Progenitor cell of endocrine pancreas (in vitro differentiated cells): ENCODE measurements around the gene BCAM. TPM values are rescaled to one million over a fixed set of nuclear protein-coding genes. Genes with fewer than 3 reads are reported as not detected.
"Not testable (repeated sequence)": the region's sequence is repeated elsewhere in the genome, so short reads cannot be mapped to it uniquely, and the experiment has no call there.

Source experiments
- DNase-seq: peaks from one replicate; pipeline ENCODE4 v3.0.0; 2021; ENCODE audit warnings: low spot score; ENCODE audit not compliant: unreplicated experiment
- H3K27ac Mint-ChIP-seq: 2 replicates; pipeline ENCODE4 v1.8.0; 2021; ENCODE audit warnings: mild to moderate bottlenecking, moderate library complexity, mixed read lengths
- H3K27me3 Mint-ChIP-seq: 2 replicates; pipeline ENCODE4 v1.8.0; 2021; ENCODE audit warnings: mixed read lengths
- H3K36me3 Mint-ChIP-seq: 2 replicates; pipeline ENCODE4 v1.8.0; 2022; ENCODE audit warnings: mixed read lengths; ENCODE audit not compliant: insufficient read depth
- H3K4me1 Mint-ChIP-seq: 2 replicates; pipeline ENCODE4 v1.8.0; 2021; ENCODE audit warnings: low read depth, mixed read lengths
- H3K4me3 Mint-ChIP-seq: 2 replicates; pipeline ENCODE4 v1.8.0; 2021; ENCODE audit warnings: low read depth, mild to moderate bottlenecking, moderate library complexity, mixed read lengths
- H3K9me3 Mint-ChIP-seq: 2 replicates; pipeline ENCODE4 v1.8.0; 2021; ENCODE audit warnings: low read depth, mixed read lengths
- total RNA-seq: library from RNA; stranded (reverse); gene quantifications from 2 replicates; pipeline ENCODE4 v1.2.1, GENCODE V29; 2021
- TF ChIP-seq, protein P1 (sequence below): fragments of 200-600 bp; sonication (generic); IDR thresholded peaks from one replicate; pipeline ENCODE4 v1.5.0; 2021; ENCODE audit warnings: antibody characterized with exemption, mild to moderate bottlenecking; ENCODE audit not compliant: unreplicated experiment

Gene BCAM
- total RNA-seq, 1 donor from 2014 or later: 211 TPM

DNA sequence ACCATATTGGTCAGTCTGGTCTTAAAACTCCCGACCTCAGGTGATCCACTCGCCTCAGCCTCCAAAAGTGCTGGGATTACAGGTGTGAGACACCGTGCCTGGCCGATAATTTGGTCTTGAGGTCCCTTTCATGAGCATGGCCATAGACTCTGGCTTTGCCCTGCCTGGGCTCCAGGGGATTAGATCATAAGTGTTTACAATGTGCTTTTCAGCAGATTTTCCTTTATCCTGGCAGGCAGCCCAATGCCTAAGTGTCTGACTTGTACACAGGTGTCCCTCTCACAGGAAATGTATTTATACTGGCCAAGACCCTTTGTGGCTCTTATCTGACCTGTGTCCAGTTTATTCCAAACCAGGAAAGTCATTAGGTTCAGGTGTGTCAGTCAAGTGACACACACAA, 15.9 kb downstream of the BCAM start:
- Mint-ChIP-seq H3K9me3 (no peaks in the 10 kb centered on the region), H3K27me3 (peaks cover 10% of the 10 kb centered on the region), H3K27ac (no peak overlapping the region), H3K4me1 (peaks cover 7% of the 10 kb centered on the region), H3K4me3 (no peak overlapping the region), H3K36me3 (peaks cover 2% of the 10 kb centered on the region)
- TF ChIP-seq, protein P1, sequence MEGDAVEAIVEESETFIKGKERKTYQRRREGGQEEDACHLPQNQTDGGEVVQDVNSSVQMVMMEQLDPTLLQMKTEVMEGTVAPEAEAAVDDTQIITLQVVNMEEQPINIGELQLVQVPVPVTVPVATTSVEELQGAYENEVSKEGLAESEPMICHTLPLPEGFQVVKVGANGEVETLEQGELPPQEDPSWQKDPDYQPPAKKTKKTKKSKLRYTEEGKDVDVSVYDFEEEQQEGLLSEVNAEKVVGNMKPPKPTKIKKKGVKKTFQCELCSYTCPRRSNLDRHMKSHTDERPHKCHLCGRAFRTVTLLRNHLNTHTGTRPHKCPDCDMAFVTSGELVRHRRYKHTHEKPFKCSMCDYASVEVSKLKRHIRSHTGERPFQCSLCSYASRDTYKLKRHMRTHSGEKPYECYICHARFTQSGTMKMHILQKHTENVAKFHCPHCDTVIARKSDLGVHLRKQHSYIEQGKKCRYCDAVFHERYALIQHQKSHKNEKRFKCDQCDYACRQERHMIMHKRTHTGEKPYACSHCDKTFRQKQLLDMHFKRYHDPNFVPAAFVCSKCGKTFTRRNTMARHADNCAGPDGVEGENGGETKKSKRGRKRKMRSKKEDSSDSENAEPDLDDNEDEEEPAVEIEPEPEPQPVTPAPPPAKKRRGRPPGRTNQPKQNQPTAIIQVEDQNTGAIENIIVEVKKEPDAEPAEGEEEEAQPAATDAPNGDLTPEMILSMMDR: no peak
- DNase-seq: no peak

DNA sequence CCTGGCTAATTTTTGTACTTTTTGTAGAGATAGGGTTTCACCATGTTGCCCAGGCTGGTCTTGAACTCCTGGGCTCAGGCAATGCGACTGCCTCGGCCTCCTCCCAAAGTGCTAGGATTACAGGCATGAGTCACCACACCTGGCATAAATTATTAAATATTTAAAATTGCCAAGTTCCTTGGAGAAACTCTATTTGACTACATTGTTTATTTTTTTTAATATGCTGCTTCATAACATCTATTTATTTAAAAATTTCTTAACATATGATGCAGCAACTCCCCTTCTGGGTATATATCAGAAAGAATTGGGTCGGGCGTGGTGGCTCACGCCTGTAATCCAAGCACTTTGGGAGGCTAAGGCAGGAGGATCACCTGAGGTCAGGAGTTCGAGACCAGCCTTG, 24.0 kb downstream of the BCAM start:
- not testable (repeated sequence) for DNase-seq, H3K9me3 Mint-ChIP-seq, H3K4me1 Mint-ChIP-seq, H3K4me3 Mint-ChIP-seq, H3K27ac Mint-ChIP-seq, H3K36me3 Mint-ChIP-seq
- peaks cover 14% of the 10 kb centered on the region for H3K27me3 Mint-ChIP-seq

DNA sequence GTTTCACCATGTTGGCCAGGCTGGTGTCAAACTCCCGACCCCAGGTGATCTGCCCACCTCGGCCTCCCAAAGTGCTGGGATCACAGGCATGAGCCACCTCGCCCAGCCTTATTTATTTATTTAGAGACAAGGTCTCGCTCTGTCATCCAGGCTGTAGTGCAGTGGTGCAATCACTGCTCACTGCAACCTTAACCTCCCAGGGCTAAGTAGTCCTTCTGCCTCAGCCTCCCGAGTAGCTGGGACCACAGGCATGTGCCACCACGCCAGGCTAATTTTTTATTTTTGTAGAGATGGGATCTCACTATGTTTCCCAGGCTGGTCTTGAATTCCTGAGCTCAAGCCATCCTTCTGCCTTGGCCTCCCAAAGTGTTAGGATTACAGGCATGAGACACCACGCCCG, 25.5 kb downstream of the BCAM start:
- not testable (repeated sequence) for H3K4me3 Mint-ChIP-seq, DNase-seq, H3K4me1 Mint-ChIP-seq, H3K36me3 Mint-ChIP-seq, H3K27ac Mint-ChIP-seq, H3K9me3 Mint-ChIP-seq
- peaks cover 14% of the 10 kb centered on the region for H3K27me3 Mint-ChIP-seq

DNA sequence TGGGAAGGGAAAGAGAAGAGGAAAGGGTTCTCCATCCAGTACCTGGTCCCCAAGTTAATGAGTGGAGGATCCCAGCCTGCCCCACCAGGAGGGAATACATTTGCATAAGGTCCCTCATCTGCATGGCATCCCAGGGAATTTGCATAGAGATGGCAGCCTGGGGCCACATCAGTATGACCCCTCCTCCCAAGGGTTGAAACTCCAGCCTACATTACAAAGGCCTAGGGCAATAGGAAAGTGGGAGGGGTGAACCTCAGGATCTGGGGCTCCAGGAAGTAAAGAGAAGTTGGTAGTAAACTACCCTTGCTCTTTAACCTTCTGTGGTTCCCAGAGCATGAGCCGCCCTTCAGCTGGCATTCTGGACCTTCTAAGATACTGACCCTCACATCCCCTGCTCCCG, 30.4 kb downstream of the BCAM start:
- TF ChIP-seq, protein P1: no peak
- Mint-ChIP-seq H3K27ac (no peak overlapping the region), H3K9me3 (no peaks in the 10 kb centered on the region), H3K36me3 (no peaks in the 10 kb centered on the region), H3K27me3 (peaks cover 5% of the 10 kb centered on the region), H3K4me3 (no peak overlapping the region), H3K4me1 (no peaks in the 10 kb centered on the region)
- DNase-seq: no peak

DNA sequence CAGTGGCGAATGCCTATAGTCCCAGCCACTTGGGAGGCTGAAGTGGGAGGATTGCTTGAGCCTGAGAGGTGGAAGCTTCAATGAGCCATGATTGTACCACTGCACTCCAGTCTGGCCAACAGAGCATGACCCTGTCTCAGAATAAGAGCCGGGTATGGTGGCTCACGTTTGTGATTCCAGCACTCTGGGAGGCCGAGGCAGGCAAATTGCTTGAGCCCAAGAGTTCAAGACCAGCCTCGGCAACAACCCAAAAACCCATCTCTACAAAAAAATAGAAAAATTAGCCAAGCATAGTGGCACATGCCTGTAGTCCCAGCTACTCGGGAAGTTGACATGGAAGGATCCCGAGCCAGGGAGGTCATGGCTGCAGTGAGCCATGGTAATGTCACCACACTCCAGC, 31.9 kb downstream of the BCAM start:
- H3K36me3 Mint-ChIP-seq: no peaks in the 10 kb centered on the region
- DNase-seq: no peak
- no peak overlapping the region for H3K4me3 Mint-ChIP-seq
- H3K9me3 Mint-ChIP-seq: no peaks in the 10 kb centered on the region
- no peaks in the 10 kb centered on the region for H3K27me3 Mint-ChIP-seq
- no peak overlapping the region for H3K27ac Mint-ChIP-seq
- peaks cover 3% of the 10 kb centered on the region for H3K4me1 Mint-ChIP-seq
- TF ChIP-seq, protein P1: no peak

DNA sequence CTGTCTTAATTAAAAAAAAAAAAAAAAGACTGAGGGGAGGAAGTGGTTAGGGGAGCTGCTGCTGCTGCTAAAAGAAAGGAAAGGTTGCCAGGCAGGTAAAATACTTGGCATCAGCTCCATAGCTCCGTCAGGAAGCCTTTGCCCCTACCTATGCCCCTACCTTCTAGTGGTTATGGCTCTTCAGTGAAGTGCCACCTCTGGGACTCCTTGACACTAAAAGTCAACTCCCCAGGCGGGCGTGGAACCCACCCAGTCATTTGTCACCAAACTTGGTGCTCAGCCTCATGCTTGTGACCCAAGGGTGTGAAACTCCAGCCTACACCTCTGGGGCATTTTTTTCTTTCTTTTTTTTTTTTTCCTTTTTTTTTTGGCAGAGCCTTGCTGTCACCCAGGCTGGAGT, 32.3 kb downstream of the BCAM start:
- H3K9me3 Mint-ChIP-seq: no peaks in the 10 kb centered on the region
- no peak for DNase-seq
- peaks cover 3% of the 10 kb centered on the region for H3K4me1 Mint-ChIP-seq
- H3K4me3 Mint-ChIP-seq: no peak overlapping the region
- TF ChIP-seq, protein P1: no peak
- no peaks in the 10 kb centered on the region for H3K27me3 Mint-ChIP-seq
- no peak overlapping the region for H3K27ac Mint-ChIP-seq
- no peaks in the 10 kb centered on the region for H3K36me3 Mint-ChIP-seq

DNA sequence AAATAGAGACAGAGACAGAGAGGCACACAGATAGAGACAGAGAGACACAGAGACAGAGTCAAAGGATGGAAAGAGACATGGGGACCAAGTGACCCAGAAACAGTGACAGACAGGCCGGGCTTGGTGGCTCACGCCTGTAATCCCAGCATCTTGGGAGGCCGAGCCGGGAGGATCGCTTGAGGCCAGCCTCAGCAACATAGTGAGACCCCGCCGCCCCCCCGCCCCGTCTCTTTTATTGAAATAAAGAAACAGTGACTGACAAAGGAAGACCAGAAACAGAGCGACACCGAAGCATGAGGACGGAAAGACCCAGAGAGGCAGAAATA, 36.3 kb downstream of the BCAM start:
- DNase-seq: no peak
- Mint-ChIP-seq H3K9me3 (no peaks in the 10 kb centered on the region), H3K4me1 (peaks cover 24% of the 10 kb centered on the region), H3K27ac (peak overlapping the region; percentile 96), H3K27me3 (no peaks in the 10 kb centered on the region), H3K4me3 (peak overlapping the region; percentile 98), H3K36me3 (no peaks in the 10 kb centered on the region)
- TF ChIP-seq, protein P1: no peak
